SJSA1 (cell line): ENCODE measurements around the gene SNX15. TPM values are rescaled to one million over a fixed set of nuclear protein-coding genes. Genes with fewer than 3 reads are reported as not detected.
A peak's percentile ranks its signal among the peaks of the same experiment; 100 is the strongest.

ENCODE experiments used
- DNase-seq, 2 experiments: peaks; one replicate each; pipeline ENCODE4 v3.0.0-alpha.2; 2015 to 2020; ENCODE audit warnings: low spot score in 2 of 2, low read depth in 1 of 2
- H3K27ac ChIP-seq: fragments of 250-450 bp; sonication (Bioruptor Pico); 2 replicates; pipeline ENCODE4 v1.5.1; 2020; ENCODE audit warnings: mild to moderate bottlenecking, moderate library complexity
- H3K27me3 ChIP-seq: fragments of 250-450 bp; sonication (Bioruptor Pico); replicated peaks from 2 replicates; pipeline ENCODE4 v1.5.1; 2020; ENCODE audit warnings: mild to moderate bottlenecking, moderate library complexity
- H3K36me3 ChIP-seq: fragments of 250-450 bp; sonication (Bioruptor Pico); 2 replicates; pipeline ENCODE4 v1.5.1; 2020; ENCODE audit warnings: mild to moderate bottlenecking
- H3K4me1 ChIP-seq: fragments of 250-450 bp; sonication (Bioruptor Pico); replicated peaks from 2 replicates; pipeline ENCODE4 v1.6.1; 2021; ENCODE audit warnings: mild to moderate bottlenecking
- H3K4me3 ChIP-seq: fragments of 250-450 bp; sonication (Bioruptor Pico); 2 replicates; pipeline ENCODE4 v1.5.1; 2020; ENCODE audit warnings: mild to moderate bottlenecking
- H3K9me3 ChIP-seq: fragments of 250-450 bp; sonication (Bioruptor Pico); replicated peaks from 2 replicates; pipeline ENCODE4 v1.5.1; 2020; ENCODE audit warnings: mild to moderate bottlenecking
- total RNA-seq: library from RNA; depleted of rRNA; stranded (reverse); fragments of >200 nt; shearing (Covaris generic); gene quantifications from 2 replicates; pipeline ENCODE4 v1.2.3, GENCODE V29; 2014

SNX15 gene
- total RNA-seq, 1 experiment from 2014 or later = 36.9 TPM

DNA sequence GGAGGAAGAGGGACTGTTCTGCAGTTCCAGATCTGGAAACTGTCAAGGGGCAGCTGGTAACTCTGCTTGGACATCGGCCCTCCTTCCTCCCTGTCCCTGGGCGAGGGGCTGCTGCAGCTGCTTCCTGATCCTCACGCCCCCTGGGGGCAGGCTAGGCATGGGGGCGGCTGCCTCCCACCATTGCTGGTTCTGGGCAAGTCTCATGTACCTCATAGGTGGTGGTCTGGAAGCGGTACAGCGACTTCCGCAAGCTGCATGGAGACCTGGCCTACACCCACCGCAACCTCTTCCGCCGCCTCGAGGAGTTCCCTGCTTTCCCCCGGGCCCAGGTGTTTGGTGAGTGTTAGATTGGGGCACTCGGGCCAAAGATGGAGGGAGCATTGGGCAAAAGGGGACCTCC, 5.0 kb downstream of the SNX15 start:
- H3K36me3 ChIP-seq = peaks cover 34% of the 10 kb centered on the region
- no peaks in the 10 kb centered on the region for H3K27me3 ChIP-seq
- DNase-seq = no peak
- H3K4me1 ChIP-seq = peaks cover 6% of the 10 kb centered on the region
- no peaks in the 10 kb centered on the region for H3K9me3 ChIP-seq
- H3K4me3 ChIP-seq = no peak overlapping the region
- H3K27ac ChIP-seq = no peak overlapping the region

- H3K36me3 ChIP-seq = peaks cover 51% of the 10 kb centered on the region
- H3K27ac ChIP-seq = no peak overlapping the region
- H3K27me3 ChIP-seq = no peaks in the 10 kb centered on the region
- no peaks in the 10 kb centered on the region for H3K9me3 ChIP-seq
- DNase-seq = no peak
- H3K4me3 ChIP-seq = no peak overlapping the region
- H3K4me1 ChIP-seq = no peaks in the 10 kb centered on the region
Measured at GRCh38 chr11:65034423-65034822, 7.2 kb downstream of the SNX15 start.

GRCh38 chr11:65035579-65035978, 8.3 kb downstream of the SNX15 start:
- no peaks in the 10 kb centered on the region for H3K27me3 ChIP-seq
- H3K4me3 ChIP-seq = no peak overlapping the region
- H3K4me1 ChIP-seq = peaks cover 8% of the 10 kb centered on the region
- peaks cover 58% of the 10 kb centered on the region for H3K36me3 ChIP-seq
- H3K9me3 ChIP-seq = no peaks in the 10 kb centered on the region
- H3K27ac ChIP-seq = no peak overlapping the region
- DNase-seq = no peak

DNA sequence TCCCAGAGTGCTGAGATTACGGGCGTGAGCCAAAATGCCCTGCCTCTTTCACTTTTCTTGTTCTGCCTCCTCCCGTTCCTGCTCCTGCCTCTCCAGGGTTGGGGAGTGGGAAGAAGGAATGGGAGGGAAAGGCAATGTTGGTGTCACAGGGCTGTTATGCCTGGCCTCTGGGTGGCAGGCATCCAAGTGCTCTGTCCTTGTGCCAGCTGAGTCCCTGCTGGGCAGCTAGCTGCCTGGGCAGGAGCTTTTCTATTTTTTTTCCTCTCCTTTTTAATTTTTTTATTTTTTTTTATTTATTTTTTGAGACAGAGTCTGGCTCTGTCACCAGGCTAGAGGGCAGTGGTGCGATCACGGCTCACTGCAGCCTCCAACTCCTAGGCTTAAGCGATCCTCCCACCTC, 9.7 kb downstream of the SNX15 start:
- H3K27ac ChIP-seq = no peak overlapping the region
- no peak overlapping the region for H3K4me3 ChIP-seq
- H3K9me3 ChIP-seq = peaks cover 5% of the 10 kb centered on the region
- no peak for DNase-seq
- H3K36me3 ChIP-seq = peaks cover 67% of the 10 kb centered on the region
- peaks cover 17% of the 10 kb centered on the region for H3K4me1 ChIP-seq
- H3K27me3 ChIP-seq = no peaks in the 10 kb centered on the region

DNA sequence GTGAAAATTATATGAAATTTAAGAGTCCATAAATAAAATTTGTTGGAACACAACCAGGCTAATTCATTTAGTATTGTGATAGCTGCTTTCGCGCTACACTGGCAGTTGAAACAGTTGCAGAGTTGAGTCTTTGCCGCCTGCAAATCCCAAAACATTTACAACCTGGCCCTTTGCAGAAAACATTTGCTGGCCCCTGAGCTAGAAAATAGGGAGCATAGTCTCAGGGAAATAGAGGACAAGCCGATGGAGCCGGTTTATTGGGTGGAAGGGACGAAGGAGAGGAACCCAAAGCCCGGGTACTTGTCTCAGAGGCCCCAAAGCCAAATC, 13.2 kb downstream of the SNX15 start:
- Histone ChIP-seq H3K27me3 (no peaks in the 10 kb centered on the region), H3K4me1 (peaks cover 28% of the 10 kb centered on the region), H3K9me3 (peaks cover 5% of the 10 kb centered on the region), H3K36me3 (peaks cover 74% of the 10 kb centered on the region), H3K27ac (peak overlapping the region; percentile 58), H3K4me3 (peak overlapping the region; percentile 93)
- no peak for DNase-seq

GRCh38 chr11:65040847-65041622, 13.8 kb downstream of the SNX15 start, which contains the start of gene SAC3D1:
SAC3D1 (plus strand) TSS chr11:65041210; CDS start chr11:65041293, 83 bp downstream.
- Histone ChIP-seq H3K9me3 (peaks cover 5% of the 10 kb centered on the region), H3K4me3 (peak within 1 kb of the TSS; percentile 93), H3K36me3 (peaks cover 74% of the 10 kb centered on the region), H3K4me1 (peaks cover 28% of the 10 kb centered on the region), H3K27ac (peak within 1 kb of the TSS; percentile 58), H3K27me3 (no peaks in the 10 kb centered on the region)
- peak; percentile 99 to 100 for DNase-seq

DNA sequence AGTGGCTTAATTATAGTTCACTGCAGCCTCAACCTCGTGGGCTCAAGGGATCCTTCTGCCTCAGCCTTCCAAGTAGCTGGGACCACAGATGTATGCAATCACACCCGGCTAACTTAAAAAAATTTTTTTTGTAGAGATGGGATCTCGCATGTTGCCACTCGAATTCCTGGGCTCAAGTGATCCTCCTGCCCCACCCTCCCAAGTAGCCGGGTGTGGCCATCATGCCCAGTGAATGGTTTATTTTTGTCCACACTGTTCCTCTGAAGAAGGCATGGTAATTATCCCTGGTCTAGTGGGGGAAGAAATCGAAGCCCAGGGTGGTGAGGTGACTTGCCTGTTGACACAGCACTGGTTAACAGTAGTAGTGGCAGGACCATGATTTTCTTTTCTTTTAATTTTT, 15.7 kb downstream of the SNX15 start:
- DNase-seq = no peak
- H3K36me3 ChIP-seq = peaks cover 70% of the 10 kb centered on the region
- peaks cover 28% of the 10 kb centered on the region for H3K4me1 ChIP-seq
- no peak overlapping the region for H3K27ac ChIP-seq
- no peaks in the 10 kb centered on the region for H3K27me3 ChIP-seq
- no peak overlapping the region for H3K4me3 ChIP-seq
- peaks cover 5% of the 10 kb centered on the region for H3K9me3 ChIP-seq

- H3K27ac ChIP-seq = no peak overlapping the region
- H3K36me3 ChIP-seq = peaks cover 62% of the 10 kb centered on the region
- peaks cover 28% of the 10 kb centered on the region for H3K4me1 ChIP-seq
- H3K9me3 ChIP-seq = peaks cover 5% of the 10 kb centered on the region
- DNase-seq = no peak
- no peak overlapping the region for H3K4me3 ChIP-seq
- H3K27me3 ChIP-seq = no peaks in the 10 kb centered on the region
Measured at GRCh38 chr11:65043881-65044501, 16.8 kb downstream of the SNX15 start.

DNA sequence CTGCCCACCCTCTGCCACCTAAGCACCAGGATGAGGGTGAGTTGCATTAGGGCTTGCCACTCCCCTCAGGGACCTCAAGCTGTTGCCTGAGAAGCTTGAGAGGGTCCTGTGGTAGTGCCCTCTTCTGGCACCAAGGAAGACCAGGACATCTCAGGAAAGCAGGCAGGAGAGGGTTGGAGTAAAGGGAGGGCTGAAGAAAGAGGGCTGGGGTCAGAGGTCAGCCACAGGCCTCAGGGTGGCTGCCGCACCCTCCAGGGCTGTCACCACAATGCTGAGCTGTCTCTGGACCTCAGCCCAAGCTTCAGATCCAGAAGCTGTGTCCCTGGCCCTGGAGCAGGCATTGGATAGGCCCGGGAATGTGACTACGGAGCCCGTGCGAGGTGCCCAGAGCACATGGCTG, 17.8 kb downstream of the SNX15 start:
- Histone ChIP-seq H3K27me3 (no peaks in the 10 kb centered on the region), H3K4me1 (peaks cover 25% of the 10 kb centered on the region), H3K9me3 (peaks cover 5% of the 10 kb centered on the region), H3K36me3 (peaks cover 54% of the 10 kb centered on the region), H3K4me3 (no peak overlapping the region), H3K27ac (no peak overlapping the region)
- DNase-seq = no peak

DNA sequence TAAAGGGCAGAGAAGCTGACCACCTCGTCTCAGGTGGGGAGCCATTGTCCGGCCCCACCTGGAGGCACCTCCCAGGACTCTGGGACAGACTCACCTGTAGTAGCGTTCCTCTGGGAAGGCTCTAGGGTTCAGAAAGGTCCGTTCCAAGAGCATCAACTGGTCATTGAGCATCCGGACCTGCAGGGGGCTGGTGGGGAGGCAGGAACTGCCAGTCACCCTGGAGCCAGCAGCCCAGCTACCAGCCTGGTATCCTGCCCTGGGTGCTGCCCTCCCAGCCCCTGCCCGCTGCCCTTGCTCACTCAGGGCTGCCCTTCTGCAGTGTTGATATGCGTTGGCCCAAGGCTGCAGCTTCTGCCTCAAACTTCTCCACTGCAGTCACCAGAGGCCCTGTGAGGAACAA, 18.5 kb downstream of the SNX15 start:
- H3K27me3 ChIP-seq = no peaks in the 10 kb centered on the region
- H3K36me3 ChIP-seq = peaks cover 53% of the 10 kb centered on the region
- H3K4me1 ChIP-seq = peaks cover 19% of the 10 kb centered on the region
- no peak overlapping the region for H3K27ac ChIP-seq
- DNase-seq = no peak
- H3K4me3 ChIP-seq = no peak overlapping the region
- H3K9me3 ChIP-seq = peaks cover 5% of the 10 kb centered on the region

DNA sequence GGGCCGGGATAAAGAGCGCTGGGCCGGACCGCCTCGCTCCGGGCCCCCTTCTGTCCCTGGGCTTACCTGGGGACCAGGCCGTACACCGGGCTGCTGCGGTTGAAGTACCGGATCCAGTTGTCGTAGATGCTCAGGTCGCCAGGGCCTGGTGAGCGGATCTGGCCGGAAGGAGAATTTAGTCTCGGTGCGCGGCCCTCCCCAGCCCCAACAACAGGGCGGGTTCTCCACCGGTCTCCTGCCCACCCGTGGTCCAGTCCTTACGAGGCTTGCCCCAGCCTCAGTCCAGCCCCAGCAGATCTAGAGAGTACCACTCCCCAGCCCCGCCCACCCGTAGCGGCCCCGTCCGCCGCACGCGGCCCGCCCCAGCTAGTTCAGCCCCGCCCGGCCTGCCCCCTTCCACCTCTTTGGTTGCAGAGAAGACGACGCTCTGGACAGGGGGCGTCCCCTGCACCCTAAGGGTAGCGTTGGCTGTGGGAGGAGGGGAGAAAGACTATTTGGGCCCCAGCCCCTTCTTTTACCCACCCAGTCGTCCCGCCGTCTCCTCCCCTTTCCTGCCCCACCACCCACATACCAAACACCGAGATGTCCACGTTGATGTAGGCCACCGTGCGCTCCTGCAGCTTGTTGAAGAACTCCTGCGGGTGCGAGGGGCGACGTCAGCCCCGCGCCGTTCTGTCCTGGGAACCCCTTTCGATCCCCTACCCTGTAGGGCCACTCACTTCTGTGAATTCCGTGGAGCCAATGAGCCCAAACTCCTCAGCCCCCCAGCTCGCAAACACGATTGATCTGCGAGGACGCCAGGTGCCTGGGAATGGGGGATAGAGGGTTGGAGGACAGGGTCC, 20.6 kb downstream of the SNX15 start:
- Histone ChIP-seq H3K36me3 (peaks cover 36% of the 10 kb centered on the region), H3K4me3 (no peak overlapping the region), H3K27ac (no peak overlapping the region), H3K27me3 (no peaks in the 10 kb centered on the region), H3K9me3 (no peaks in the 10 kb centered on the region), H3K4me1 (peaks cover 3% of the 10 kb centered on the region)
- no peak for DNase-seq

DNA sequence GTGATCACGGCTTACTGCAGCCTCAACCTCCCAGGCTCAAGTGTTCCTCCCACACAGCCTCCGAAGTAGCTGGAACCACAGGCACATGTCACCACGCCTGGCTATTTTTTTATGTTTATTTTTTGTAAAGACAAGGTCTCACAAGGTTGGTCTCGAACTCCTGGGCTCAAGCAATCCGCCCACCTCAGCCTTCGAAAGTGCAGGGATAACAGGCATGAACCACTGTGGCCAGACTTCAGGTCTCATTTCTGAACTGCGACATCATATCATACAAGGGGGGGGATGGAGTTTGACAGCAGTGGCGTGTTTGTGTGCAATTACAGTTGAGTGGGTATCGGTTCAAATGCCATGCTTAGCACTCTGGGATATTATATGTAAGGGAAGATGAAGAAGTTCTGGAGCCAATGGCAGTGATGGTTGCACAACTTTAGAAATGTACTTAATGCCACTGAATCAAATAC, 24.2 kb downstream of the SNX15 start:
- Histone ChIP-seq H3K27me3 (no peaks in the 10 kb centered on the region), H3K4me1 (no peaks in the 10 kb centered on the region), H3K36me3 (peaks cover 2% of the 10 kb centered on the region), H3K9me3 (no peaks in the 10 kb centered on the region; the same call in 1 of the 2 replicates), H3K27ac (no peak overlapping the region), H3K4me3 (no peak overlapping the region)
- no peak for DNase-seq

GRCh38 chr11:65053827-65054508, 26.7 kb downstream of the SNX15 start:
- H3K27ac ChIP-seq = no peak overlapping the region

More at GRCh38 chr11:65053827-65054508, 26.7 kb downstream of the SNX15 start:
- no peaks in the 10 kb centered on the region for H3K4me1 ChIP-seq
- no peak for DNase-seq
- H3K9me3 ChIP-seq = no peaks in the 10 kb centered on the region; the same call in 1 of the 2 replicates
- no peak overlapping the region for H3K4me3 ChIP-seq
- no peaks in the 10 kb centered on the region for H3K27me3 ChIP-seq
- no peaks in the 10 kb centered on the region for H3K36me3 ChIP-seq
